IPS DF 4.7 (cell line): ENCODE results near the gene KRTAP5-10.
"Not testable (repeated sequence)": the region's sequence is repeated elsewhere in the genome, so short reads cannot be mapped to it uniquely, and the experiment has no call there.

Source experiments
- DNase-seq: peaks from one replicate; pipeline ENCODE4 v3.0.0-alpha.2; 2013; ENCODE audit warnings: low spot score; ENCODE audit errors: extremely low read depth

The KRTAP5-10 gene

GRCh38 chr11:71565263-71565662, at the start of gene KRTAP5-10:
TSS of gene KRTAP5-10 (plus strand) at chr11:71565563. CDS start at chr11:71565588, 25 bp downstream.
- DNase-seq: no peak

GRCh38 chr11:71518506-71519471, 46.6 kb upstream of the KRTAP5-10 start:
- no peak for DNase-seq

- no peak for DNase-seq
Measured at GRCh38 chr11:71519546-71519945, 45.8 kb upstream of the KRTAP5-10 start.

- DNase-seq: no peak
Measured at GRCh38 chr11:71525188-71525937, 40.0 kb upstream of the KRTAP5-10 start.

GRCh38 chr11:71525938-71526495, 39.3 kb upstream of the KRTAP5-10 start:
- no peak for DNase-seq

- not testable (repeated sequence) for DNase-seq
Measured at GRCh38 chr11:71526796-71527575, 38.4 kb upstream of the KRTAP5-10 start, which contains the start of gene KRTAP5-7. TSS of gene KRTAP5-7 (plus strand) at chr11:71527267. CDS start at chr11:71527301, 34 bp downstream.

GRCh38 chr11:71527576-71528210, 37.7 kb upstream of the KRTAP5-10 start:
- DNase-seq: no peak

GRCh38 chr11:71530602-71531001, 34.8 kb upstream of the KRTAP5-10 start:
- DNase-seq: no peak

GRCh38 chr11:71532036-71532610, 33.2 kb upstream of the KRTAP5-10 start:
- no peak for DNase-seq

- DNase-seq: not testable (repeated sequence)
Measured at GRCh38 chr11:71534711-71535608, 30.4 kb upstream of the KRTAP5-10 start.

- no peak for DNase-seq
Measured at GRCh38 chr11:71535825-71536224, 29.5 kb upstream of the KRTAP5-10 start.

GRCh38 chr11:71537537-71537936, 27.8 kb upstream of the KRTAP5-10 start:
- no peak for DNase-seq

GRCh38 chr11:71537977-71538665, 27.2 kb upstream of the KRTAP5-10 start, which contains the start of gene KRTAP5-8:
TSS of gene KRTAP5-8 (plus strand) at chr11:71538025. CDS start at chr11:71538056, 31 bp downstream.
- DNase-seq: not testable (repeated sequence)

GRCh38 chr11:71538666-71538990, 26.7 kb upstream of the KRTAP5-10 start:
- no peak for DNase-seq

- DNase-seq: no peak
Measured at GRCh38 chr11:71539017-71539416, 26.3 kb upstream of the KRTAP5-10 start.

GRCh38 chr11:71539971-71540370, 25.4 kb upstream of the KRTAP5-10 start:
- not testable (repeated sequence) for DNase-seq

- DNase-seq: not testable (repeated sequence)
Measured at GRCh38 chr11:71540521-71541304, 24.6 kb upstream of the KRTAP5-10 start.

- no peak for DNase-seq
Measured at GRCh38 chr11:71542382-71542781, 23.0 kb upstream of the KRTAP5-10 start.
